ENCODE results near the gene SPAAR.
"Not testable (repeated sequence)": the region's sequence is repeated elsewhere in the genome, so short reads cannot be mapped to it uniquely, and the experiment has no call there.

SPAAR gene

DNA sequence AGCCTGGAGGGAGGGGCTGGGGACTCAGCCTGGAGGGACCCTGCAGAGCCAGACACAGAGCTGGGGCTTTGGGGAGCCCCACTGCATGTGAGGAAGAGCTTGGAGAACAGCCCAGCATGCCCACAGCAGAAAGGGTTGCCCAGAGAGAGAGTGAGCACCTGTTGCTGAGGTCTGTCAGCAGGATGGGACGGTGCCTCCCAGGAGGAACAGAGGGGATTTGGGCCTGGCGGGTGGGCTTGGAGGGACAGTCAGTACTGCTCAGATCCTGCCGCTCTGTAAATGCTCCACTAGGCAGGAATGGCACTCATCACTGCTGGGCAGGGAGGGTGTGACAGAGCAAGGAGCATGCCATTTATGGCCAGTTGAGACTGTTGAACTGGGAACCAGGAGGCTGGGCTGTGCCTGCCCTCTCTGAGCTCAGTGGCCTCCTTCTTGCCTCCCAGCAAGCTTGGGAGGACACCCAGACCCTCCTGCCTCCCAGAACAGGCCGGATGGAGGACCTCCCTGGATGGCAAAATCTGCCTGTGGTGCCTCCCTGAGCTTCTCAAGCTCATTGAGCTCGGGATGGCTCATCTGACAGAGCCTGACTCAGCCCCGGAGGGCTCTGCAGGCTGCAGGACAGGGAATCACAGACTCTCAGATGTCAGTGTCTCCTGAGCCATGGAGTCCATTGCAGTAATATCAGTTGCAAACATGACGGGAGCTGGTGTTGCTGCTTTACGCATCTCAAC lies 4.1 kb upstream of the SPAAR start:
- no peak for DNase-seq

DNA sequence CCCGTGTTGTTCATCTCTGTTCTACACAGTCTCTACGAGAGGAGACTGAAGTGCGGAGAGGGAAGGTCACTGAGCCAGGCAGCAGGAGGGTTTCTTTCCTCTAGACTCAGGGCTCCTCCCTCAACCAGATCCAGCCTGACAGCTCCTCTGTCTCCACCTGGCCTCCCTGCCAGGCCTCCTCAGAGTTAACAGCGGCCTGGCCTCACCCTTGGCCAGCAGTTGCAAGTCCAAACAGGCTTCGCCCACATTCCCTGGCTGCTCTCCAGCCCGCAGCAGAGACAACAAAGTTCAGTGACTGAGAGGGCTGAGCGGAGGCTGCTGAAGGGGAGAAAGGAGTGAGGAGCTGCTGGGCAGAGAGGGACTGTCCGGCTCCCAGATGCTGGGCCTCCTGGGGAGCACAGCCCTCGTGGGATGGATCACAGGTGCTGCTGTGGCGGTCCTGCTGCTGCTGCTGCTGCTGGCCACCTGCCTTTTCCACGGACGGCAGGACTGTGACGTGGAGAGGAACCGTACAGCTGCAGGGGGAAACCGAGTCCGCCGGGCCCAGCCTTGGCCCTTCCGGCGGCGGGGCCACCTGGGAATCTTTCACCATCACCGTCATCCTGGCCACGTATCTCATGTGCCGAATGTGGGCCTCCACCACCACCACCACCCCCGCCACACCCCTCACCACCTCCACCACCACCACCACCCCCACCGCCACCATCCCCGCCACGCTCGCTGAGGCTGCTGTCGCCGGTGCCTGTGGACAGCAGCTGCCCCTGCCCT lies 3.2 kb upstream of the SPAAR start, which contains the start of gene HRCT1:
TSS of gene HRCT1 (plus strand) at position 291 of the 768 bp plus-strand sequence. CDS start at position 377, 86 bp downstream.
- no peak for DNase-seq

DNA sequence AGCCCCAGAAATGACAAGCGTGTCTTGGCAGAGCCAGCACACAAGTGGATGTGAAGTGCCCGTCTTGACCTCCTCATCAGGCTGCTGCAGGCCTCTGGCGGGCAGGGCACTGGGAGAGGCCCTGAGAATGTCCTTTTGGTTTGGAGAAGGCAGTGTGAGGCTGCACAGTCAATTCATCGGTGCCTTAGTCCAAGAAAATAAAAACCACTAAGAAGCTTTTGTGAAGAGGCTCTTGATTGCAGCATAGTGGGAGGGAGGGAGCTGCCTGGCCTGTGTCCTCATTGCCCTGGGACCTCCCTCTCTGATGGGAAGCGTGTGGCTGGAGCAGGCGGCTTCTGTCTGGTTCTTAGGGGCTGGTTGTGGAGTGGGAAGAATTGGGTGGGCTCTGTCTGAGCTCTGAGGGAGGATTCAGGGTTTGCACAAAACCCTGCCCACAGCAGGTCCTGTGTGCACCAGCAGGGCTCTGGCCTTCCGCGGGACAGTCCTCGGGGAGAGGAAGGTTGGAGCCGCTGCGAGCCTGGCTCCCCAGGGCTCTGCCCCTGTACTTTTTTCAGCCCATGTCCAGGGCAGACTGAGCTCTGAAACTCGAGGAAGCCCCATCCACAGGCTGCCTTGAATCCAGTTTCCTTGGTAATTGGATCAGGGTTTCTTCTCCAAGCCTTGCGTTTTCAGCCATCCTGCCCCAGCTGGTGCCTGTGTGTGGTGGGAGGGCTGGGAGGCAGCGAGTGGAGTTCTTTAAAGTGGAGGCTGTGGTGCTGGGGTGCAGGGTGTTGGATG lies 2.2 kb upstream of the SPAAR start:
- DNase-seq = no peak

DNA sequence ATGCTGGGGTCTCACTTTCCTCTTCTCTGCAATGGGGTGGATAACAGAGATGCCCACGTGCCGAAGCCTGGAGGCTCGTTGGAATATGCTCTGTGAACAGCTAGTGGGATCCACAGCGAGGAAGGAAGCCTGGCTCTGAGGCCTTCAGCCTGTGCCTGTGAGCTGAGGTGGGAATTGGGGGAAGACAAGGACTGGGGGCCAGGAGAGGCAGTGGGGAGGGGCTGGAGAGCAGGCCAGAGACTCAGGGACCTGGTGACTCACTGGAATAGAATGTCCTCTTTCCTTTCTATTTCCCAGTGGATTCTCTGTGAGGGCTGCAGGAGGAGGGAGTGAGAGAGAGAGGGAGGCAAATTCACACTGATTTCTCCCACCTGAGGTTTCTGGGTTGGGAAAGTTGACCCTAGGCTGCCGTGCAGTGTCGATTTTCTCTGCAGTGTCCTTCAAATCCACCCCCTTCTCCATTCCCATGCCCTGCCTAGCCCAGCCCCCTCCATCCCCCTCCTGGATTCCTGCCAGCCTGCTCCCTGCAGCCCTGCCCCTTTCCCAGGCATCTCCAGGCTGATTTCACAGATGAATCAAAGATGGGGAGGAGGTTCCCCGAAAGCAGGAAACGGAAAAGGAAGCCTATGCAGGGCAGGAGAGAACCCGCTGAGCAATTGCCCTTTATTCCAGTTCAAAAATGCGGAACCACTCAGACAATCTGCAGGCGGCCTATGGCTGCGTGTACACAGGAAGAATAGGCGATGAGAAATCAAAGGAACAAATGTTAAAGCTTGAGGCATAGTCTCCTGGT lies 1.4 kb upstream of the SPAAR start:
- DNase-seq = no peak

DNA sequence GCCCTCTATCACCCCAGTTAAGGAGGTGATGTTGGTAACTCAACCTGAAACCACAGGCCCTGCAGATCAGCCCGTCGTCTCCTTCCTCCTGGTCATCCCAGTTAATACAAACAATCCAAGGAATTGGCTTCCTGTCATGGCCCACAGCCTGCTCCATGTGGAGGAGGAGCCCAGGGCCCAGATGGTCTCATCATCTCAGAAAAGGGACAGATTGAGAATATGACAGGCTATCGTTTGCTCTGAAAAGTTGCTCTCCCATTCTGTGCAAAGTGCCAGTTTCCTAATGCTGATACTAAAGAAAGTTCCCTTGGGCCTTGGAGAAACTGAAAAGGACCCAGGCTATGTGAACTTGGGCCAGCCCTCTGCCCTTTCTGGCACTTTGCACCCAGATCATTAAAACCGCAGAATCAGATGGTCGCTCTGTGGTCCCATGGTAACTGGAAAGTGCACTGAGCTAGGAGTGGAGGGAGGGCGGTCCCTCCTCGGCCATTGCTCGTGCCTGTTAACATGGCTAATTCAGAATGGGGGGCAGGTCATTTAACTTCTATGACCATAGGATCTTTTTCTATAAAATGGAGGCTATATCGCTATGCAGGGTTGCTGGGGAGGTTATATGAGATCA lies 675 bp upstream of the SPAAR start:
- DNase-seq = peak; percentile 45

DNA sequence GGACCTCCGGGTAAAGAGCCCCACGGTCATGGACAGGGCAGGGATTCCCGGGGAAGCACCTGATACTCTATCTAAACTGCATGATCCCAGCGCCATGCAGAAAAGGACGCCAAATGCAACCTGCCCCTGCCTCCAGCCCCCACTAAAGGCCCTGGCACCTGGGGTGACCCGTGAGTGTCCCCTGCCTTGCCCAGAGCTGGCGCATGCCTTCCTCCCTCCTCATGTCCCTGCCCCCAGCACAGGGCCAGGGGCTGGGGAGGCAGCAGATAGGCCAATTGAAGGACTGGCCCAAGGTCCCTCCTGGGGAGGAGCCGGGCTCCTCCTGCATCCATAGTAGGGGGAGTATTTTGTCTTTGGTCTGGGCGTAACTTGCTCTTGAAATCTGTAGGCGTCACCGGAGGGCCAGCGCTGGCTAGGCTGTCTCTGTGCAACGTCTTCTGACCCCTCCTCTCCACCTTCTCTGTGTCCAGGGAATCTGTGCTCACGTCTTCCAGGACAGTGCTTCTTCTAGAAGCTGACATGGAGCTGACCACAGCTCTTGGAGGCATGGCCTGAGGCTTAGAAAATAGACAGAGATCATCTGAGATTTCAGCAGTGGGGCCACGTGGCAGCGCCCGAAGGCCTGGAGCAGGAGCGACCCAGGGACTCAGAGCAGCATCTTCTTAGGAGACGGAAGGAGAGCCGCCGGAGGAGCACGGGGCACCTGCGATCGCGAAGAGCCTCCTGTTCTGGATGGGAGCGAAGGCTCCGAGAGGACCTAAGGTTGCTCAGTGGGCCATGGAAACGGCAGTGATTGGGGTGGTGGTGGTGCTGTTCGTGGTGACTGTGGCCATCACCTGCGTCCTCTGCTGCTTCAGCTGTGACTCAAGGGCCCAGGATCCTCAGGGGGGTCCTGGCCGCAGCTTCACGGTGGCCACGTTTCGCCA lies 660 bp downstream of the SPAAR start:
- no peak for DNase-seq

DNA sequence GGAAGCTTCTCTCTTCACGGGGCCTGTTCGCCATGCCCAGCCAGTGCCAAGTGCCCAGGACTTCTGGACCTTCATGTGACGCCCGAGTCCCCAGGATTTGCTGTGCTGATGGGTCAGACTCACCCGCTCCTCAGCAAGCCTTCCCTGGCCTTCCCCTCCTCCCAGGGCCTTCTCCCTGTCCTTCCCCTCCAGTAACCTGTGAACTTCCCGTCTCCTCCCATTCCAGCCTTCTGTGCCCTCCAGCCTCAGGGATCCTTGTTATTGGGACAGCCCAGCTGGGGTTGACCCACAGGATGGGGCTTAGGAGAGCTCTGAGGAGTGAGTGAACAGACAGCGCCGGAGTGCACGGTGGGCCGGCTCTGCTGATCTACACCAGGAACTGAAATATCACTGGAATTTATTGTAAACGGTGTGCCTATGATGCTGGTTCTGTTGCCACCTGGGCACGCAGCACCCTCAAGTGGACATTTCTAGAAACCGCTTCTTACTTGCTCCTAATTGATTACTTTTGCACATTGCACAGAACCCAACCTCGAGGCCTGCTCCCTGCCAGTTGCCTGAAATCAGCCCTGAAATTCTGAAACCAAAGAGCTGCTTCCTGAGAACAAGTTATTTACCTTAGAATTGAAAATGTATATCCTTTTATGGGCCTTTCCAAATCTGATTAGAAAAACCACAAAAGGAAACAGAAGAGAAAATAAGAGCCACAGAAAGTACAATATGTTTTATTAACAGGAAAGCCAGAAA lies 1.5 kb downstream of the SPAAR start:
- DNase-seq = peak; percentile 79

DNA sequence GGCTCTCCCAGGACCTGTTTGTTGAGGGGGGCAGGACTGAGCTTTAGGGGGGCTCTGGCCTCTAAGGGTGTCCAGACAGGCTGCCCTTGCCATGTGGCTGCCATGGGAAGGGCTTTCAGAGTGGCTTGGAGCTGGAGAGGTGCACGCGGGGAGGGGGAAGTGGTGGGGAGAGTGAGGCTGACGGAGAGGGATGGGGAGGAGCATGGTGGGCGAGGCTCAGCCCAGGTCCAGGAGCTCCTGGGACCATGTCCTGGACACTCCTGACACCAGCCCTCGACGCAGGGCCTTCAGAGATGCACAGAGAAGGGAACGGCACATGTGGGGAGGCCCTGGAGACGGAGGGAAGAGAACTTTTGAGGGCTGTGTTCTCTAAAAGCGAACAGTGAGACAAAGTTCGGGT lies 2.4 kb downstream of the SPAAR start:
- DNase-seq = no peak

DNA sequence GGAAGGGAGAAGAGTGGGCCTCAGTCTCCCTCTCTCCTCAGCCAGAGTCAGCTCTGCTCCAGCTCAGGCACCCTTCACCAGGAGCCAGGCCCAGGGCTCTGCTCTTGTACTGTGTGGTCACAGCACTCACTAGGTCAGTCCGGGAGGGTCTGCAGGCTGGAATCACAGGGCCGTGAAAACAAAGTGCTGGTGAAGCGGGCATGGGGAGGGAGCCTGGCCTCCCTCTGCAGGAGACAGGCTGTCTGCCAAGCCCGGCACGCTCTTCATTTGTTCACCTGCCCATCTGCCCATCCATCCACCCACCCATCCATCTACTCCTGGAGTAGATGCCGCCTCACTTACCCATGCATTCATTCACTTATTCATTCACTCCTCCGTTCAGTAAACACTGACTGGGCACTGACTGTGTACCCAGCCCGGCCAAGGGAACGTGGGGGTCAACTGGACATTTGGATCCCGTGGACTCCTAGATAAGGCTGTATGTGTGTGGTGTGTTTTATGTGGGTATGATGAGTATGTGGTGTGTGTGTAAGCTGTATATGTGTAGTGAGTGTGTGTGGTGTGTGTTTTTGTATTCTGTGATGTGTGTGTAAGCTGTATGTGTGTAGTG lies 3.6 kb downstream of the SPAAR start:
- DNase-seq = no peak

DNA sequence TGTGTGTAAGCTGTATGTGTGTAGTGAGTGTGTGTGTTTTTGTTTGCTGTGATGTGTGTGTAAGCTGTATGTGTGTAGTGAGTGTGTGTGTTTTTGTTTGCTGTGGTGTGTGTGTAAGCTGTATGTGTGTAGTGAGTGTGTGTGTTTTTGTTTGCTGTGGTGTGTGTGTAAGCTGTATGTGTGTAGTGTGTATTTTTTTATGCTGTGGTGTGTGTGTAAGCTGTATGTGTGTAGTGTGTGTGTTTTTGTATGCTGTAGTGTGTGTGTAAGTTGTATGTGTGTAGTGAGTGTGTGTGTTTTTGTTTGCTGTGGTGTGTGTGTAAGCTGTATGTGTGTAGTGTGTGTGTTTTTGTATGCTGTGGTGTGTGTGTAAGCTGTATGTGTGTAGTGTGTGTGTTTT lies 4.1 kb downstream of the SPAAR start:
- not testable (repeated sequence) for DNase-seq

DNA sequence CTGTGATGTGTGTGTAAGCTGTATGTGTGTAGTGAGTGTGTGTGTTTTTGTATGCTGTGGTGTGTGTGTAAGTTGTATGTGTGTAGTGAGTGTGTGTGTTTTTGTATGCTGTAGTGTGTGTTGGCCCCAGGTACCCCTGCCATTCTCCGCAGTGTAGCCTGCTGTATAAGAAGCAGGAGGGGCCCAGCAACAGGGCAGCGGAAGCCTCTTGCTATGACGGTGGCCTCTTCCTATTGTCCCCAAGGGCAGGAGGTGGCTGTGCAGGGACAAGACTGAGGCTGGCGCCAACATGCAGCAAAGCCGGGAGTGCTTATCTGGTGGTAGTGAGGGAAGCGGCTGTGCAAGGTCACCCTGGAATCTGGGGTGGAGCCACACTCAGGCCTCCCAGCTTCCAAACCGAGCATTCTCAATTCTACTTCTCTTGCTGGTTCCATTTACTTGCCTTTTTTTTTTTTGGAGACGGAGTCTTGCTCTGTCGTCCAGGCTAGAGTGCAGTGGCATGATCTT lies 5.1 kb downstream of the SPAAR start:
- no peak for DNase-seq

DNA sequence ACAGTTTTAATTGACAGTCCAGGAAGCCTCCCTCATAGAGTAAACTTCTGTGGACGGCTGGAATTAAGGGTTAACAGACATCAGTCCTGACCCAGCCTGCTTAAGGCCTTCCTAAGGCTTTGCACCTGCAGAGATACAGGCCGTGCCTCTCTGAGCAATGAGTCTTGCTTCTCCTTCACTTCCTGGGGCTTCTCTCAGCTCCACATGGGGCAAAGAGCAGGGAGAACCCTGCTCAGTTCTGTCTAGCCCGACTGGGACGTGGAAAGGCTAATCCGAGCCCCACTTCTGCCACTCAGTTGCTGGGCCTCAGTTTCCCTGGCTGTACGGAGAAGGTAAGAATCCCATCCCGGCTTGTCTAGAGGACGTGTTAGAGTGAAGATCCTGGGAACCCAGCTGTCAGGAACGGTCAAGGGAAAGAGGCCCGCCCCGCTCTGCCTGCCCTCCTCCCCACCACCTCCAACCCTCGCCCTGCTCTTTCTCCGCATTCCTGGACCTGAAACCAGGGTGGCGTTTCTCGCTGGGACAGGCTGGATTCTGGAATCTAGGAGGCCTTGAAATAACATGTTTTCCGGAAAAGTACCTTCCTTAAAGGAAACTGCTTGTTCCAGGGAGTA lies 6.5 kb downstream of the SPAAR start:
- DNase-seq = no peak

DNA sequence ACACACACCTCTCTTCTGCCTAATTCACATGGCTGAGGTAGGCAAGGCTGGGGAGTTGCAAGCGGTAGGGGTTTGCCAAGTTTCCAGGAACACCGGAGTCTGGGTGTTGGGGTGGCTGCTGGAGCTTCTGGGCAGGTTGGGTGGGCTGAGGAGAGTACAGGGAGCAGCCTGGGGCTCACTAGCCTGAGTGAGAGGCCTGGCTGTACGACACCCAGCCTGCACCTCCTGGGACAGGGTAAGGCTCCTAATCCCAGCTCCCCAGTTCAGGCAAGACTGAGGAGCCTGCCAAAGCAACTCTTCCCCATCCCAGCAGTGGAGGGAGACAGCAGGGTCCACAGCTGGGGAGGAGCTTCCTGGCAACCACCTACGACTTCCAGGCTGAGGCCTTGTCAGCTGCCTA lies 8.0 kb downstream of the SPAAR start:
- DNase-seq = no peak

DNA sequence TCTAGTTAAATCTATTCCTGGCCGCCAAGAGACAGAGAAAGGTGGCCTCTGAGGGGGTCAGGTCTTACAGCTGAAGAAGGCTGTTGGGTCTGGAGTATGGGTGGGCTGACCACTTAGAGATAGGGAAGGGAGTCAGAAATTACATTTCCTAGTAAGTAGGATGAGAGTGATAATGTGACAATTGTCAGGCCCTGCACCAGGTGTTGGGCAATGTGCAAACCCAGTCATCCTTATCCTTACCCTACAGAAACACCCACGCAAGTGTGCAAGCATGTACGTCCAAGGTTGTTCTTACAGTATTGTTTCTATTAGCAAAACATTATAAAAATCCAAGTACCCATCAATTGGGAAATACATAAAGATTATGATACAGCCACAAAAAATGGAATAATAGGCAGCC lies 9.5 kb downstream of the SPAAR start:
- DNase-seq = peak; percentile 22

DNA sequence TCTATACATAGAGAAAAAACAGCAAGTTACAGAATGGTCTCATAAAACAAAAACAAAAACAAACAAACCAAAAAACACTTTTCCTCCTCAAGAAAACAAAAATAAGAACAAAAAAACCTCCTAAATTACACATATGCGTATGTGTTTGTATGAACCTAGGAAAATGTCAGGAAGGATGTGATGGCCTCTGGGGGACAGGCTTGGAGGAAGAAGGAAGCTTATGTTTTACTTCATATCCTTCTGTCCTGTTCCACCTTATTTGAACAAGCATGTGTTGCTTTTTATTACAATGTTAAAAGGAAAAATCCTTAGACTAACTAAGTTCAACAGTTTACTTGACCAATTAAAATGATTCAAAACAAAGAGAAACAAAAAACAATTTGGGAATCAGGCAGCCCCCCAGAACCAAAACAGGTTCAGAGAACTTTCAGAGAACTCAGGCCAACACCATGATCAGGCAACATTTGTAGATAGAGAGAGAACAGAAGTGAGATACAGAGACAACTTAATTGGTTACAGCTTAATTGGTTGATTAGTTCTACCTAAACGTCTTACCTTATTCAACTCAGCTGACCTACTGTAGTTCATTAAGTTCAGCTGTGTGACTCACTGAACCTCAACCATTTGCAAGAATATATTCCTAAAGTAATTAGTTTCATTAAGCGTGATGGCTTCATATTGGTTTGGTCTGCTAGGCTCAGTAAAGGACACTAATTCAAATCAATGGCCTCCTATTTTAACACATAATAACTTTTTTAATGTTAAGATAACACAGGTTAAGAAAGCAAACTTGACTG lies 10.1 kb downstream of the SPAAR start:
- peak; percentile 36 for DNase-seq

DNA sequence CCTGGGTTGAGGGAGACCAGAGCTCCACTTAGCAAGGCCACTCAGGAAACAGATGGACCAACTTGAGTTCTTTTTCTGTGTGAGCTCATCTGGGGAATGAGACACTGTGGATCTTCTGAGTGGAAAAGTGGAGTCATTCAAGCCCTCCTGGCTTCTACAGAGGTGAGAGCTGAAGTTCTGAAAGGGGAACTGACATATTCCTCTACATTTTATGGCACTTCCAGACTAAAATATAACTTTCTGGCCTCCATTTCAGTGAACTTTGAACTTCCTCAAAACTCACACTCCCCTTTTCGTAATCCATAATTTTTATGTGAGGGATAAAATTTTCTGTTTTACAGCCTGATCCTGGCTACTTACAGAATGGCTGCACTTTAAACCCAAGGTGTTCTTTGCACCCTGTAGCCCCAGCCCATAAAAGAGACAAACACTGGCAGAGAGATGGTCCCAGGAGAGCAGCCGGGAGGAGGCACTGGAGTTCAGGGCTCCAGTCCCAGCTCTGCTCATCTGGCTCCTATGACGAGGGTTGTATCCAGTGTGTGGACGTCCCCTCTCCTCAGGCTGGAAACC lies 10.8 kb downstream of the SPAAR start:
- DNase-seq = peak; percentile 45

DNA sequence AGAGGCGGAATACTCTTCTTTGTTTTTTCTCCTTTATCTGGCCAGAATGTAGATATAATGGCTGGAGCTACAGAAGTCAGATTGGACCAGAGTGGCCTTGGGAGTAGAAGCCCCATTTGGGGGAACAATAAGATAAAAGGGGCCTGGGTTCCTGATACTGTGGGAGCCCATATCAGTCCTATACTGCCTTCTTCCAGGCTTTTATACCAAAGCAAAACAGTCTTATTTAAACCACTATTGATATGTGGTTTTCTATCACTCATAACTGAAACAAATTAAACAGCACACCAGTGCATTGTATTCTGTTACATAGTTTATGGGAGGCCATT lies 14.3 kb downstream of the SPAAR start:
- no peak for DNase-seq
